Tibial nerve (tissue), 4 donors: ENCODE measurements around the gene PIPOX. TPM values are rescaled to one million over a fixed set of nuclear protein-coding genes. Genes with fewer than 3 reads are reported as not detected.

Experiments
- DNase-seq, 2 donors: peaks; one replicate each; pipeline ENCODE4 v3.0.0-alpha.2; 2019; ENCODE audit warnings: low spot score in 2 of 2
- H3K27ac ChIP-seq, 4 donors: fragments of 200-600 bp; sonication (generic) in 3 of 4; one replicate each; pipeline ENCODE4 v1.5.1; 2017 to 2019; ENCODE audit warnings: mild to moderate bottlenecking in 1 of 4
- H3K27me3 ChIP-seq, 2 donors: fragments of 200-600 bp; sonication (generic) in 1 of 2; one replicate each; pipeline versions ENCODE4 v1.5.1 to v1.6.0; 2017 to 2019
- H3K36me3 ChIP-seq, 3 donors: fragments of 200-600 bp; sonication (generic); one replicate each; pipeline ENCODE4 v1.5.1; 2018 to 2019
- H3K4me1 ChIP-seq, 4 donors: fragments of 200-600 bp; sonication (generic) in 3 of 4; one replicate each; pipeline ENCODE4 v1.5.1; 2017 to 2019
- H3K4me3 ChIP-seq, 4 donors: fragments of 200-600 bp; sonication (generic) in 3 of 4; one replicate each; pipeline ENCODE4 v1.5.1; 2017 to 2019; ENCODE audit warnings: mild to moderate bottlenecking in 1 of 4, moderate library complexity in 1 of 4
- H3K9me3 ChIP-seq, 4 donors: fragments of 200-600 bp; sonication (generic) in 3 of 4; one replicate each; pipeline ENCODE4 v1.5.1; 2017 to 2019
- EP300 ChIP-seq, 2 donors: sonication (generic); formaldehyde crosslinking; IDR thresholded peaks; one replicate each; pipeline ENCODE4 v1.6.1; 2017; ENCODE audit warnings: antibody characterized with exemption in 2 of 2, mild to moderate bottlenecking in 1 of 2
- POLR2A ChIP-seq, 2 donors: fragments of 450-650 bp; IDR thresholded peaks; one replicate each; pipeline ENCODE4 v1.6.1; 2017; ENCODE audit warnings: antibody characterized with exemption in 2 of 2, mild to moderate bottlenecking in 2 of 2, moderate library complexity in 2 of 2
- WGBS, 2 donors: methylation state at CpG; one replicate each; pipeline ENCODE4 v1.1.5; 2018; 5-methylcytosine and 5-hydroxymethylcytosine counted together
- total RNA-seq, 4 donors: library from RNA; depleted of rRNA; stranded (reverse); fragments of >200 nt; gene quantifications; one replicate each; pipeline ENCODE4 v1.1.0, GENCODE V29; 2016
- TF ChIP-seq, protein P1 (sequence below), 5 experiments: fragments of 200-600 bp in 3 of 5; fragments of 450-650 bp in 2 of 5; sonication (generic) in 3 of 5; IDR thresholded peaks; one replicate each; pipeline ENCODE4 v1.5.1; 2016 to 2019; ENCODE audit warnings: antibody characterized with exemption in 5 of 5, mild to moderate bottlenecking in 3 of 5, moderate library complexity in 2 of 5

PIPOX gene
- total RNA-seq, 4 donors from 2014 or later: 0.60 to 6.1 (median 2.8) TPM

DNA sequence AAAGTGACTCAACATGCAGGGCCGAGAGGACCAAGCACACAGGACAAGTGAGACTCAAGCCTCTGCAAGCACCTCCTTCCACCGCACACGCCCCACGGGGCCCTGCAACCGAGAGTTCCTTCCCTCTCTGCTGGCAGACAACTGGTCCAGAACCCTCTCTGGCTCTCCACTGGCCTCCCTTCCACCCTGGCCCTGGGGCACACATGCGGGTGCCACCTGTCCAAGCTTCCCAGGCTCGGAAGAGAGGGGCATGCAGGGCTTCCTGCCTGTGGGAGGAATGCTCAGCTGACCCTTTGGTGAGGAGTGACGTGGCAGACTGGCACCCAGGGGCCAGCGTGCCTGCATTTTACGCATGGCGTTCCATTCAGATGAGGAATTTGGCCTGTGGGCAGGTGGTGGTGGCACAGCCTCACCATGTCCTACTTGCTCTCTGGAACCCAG lies 59.8 kb downstream of the PIPOX start:
- H3K9me3 ChIP-seq: no peaks in the 10 kb centered on the region
- H3K4me1 ChIP-seq: no peaks in the 10 kb centered on the region
- WGBS, 2 donors: 79 to 82% methylated on average over 11 of the region's 11 CpGs
- peaks cover 0 to 100% (median 42%) of the 10 kb centered on the region in 3 donors for H3K36me3 ChIP-seq
- H3K27me3 ChIP-seq: no peaks in the 10 kb centered on the region
- TF ChIP-seq, protein P1, sequence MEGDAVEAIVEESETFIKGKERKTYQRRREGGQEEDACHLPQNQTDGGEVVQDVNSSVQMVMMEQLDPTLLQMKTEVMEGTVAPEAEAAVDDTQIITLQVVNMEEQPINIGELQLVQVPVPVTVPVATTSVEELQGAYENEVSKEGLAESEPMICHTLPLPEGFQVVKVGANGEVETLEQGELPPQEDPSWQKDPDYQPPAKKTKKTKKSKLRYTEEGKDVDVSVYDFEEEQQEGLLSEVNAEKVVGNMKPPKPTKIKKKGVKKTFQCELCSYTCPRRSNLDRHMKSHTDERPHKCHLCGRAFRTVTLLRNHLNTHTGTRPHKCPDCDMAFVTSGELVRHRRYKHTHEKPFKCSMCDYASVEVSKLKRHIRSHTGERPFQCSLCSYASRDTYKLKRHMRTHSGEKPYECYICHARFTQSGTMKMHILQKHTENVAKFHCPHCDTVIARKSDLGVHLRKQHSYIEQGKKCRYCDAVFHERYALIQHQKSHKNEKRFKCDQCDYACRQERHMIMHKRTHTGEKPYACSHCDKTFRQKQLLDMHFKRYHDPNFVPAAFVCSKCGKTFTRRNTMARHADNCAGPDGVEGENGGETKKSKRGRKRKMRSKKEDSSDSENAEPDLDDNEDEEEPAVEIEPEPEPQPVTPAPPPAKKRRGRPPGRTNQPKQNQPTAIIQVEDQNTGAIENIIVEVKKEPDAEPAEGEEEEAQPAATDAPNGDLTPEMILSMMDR (IDR thresholded peaks at IDR 0.05): no peak
- no peak for TF ChIP-seq EP300 (IDR thresholded peaks at IDR 0.05)
- no peak for TF ChIP-seq POLR2A (IDR thresholded peaks at IDR 0.05)
- DNase-seq: no peak
- H3K27ac ChIP-seq: no peak overlapping the region
- no peak overlapping the region for H3K4me3 ChIP-seq

DNA sequence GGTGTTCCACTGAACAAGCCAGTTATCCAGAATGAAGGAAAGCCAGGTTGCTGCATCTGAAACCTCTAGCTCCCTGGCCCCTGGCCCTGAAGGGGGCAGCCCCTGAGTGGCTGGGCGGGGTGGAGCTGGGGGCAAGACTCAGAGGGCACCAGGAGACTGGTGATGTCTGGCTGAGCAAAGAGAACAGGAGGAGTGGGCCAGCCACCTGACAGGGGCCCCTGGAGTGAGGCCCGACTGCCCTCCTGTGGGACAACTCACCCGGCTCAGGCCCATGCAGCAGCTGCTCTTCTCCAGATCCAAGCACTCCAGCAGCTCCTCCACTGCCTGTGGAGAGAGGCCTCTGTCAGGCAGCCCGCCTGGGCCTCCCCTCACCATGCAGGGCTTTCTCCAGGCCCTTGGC lies 60.4 kb downstream of the PIPOX start:
- no peak for TF ChIP-seq POLR2A (IDR thresholded peaks at IDR 0.05)
- TF ChIP-seq, protein P1 (IDR thresholded peaks at IDR 0.05): no peak
- Histone ChIP-seq H3K36me3 (peaks cover 0 to 100% (median 36%) of the 10 kb centered on the region in 3 donors), H3K27me3 (no peaks in the 10 kb centered on the region), H3K4me1 (peaks cover 0 to 2% (median 0%) of the 10 kb centered on the region in 4 donors), H3K4me3 (no peak overlapping the region), H3K9me3 (no peaks in the 10 kb centered on the region), H3K27ac (no peak overlapping the region)
- no peak for DNase-seq
- WGBS, 2 donors: 91 to 94% methylated on average over 4 of the region's 4 CpGs

Other genes with a start within 250 kb of the PIPOX start
- gene FAM222B, start 200.4 kb upstream of the PIPOX start, total RNA-seq: 10 to 100 TPM in 2 of 4 donors, 1 to 10 TPM in 2; 6.1 to 17.1 (median 11.4) TPM
- gene ERAL1, start 188.1 kb upstream of the PIPOX start, total RNA-seq: 10 to 100 TPM; 26.4 to 52.8 (median 36.2) TPM
- gene FLOT2, start 145.4 kb upstream of the PIPOX start, total RNA-seq: 10 to 100 TPM; 54.8 to 84.9 (median 65.2) TPM
- gene DHRS13, start 140.1 kb upstream of the PIPOX start, total RNA-seq: 10 to 100 TPM in 1 of 4 donors, 1 to 10 TPM in 3; 2.4 to 21.9 (median 8.8) TPM
- gene PHF12, start 91.6 kb upstream of the PIPOX start, total RNA-seq: 10 to 100 TPM; 45.7 to 95.1 (median 49.6) TPM
- gene SEZ6, start 37.1 kb upstream of the PIPOX start, total RNA-seq: not detected
- gene MYO18A, start 137.3 kb downstream of the PIPOX start, total RNA-seq: 100 to 1,000 TPM in 3 of 4 donors, 10 to 100 TPM in 1; 71.6 to 125 (median 104) TPM
- gene CRYBA1, start 203.7 kb downstream of the PIPOX start, total RNA-seq: not detected